IMR-90 (cell line): ENCODE data around the gene ZSWIM3. TPM values are rescaled to one million over a fixed set of nuclear protein-coding genes. Genes with fewer than 3 reads are reported as not detected.

ENCODE experiments used
- ATAC-seq: fragments of 200-7000 bp; cut with Tn5 transposase; 2 replicates; pipeline ENCODE4 v1.9.1; 2020; ENCODE audit warnings: low read depth, mild to moderate bottlenecking, moderate library complexity
- BruUV-seq: library from RNA; stranded (reverse); fragments of 400-500 nt; replicated peaks from 2 replicates; lab custom pipeline; 2021; lab: Mats Ljungman, UMichigan
- CTCF ChIA-PET: fragments of 300-600 bp; formaldehyde crosslinking; extraction: SDS; loops from one replicate; lab custom pipeline; 2021; ENCODE audit warnings: antibody characterized with exemption; lab: Yijun Ruan, JAX
- POLR2A ChIA-PET: fragments of 300-600 bp; sonication (Branson Sonifier 250); formaldehyde crosslinking; loops from one replicate; lab custom pipeline; 2022; ENCODE audit warnings: antibody characterized with exemption; ENCODE audit not compliant: unreplicated experiment; lab: Charles Lee
- DNase-seq: peaks from one replicate; pipeline ENCODE4 v3.0.0; 2013
- H2AFZ ChIP-seq: replicated peaks from 2 replicates; pipeline ENCODE3; 2013; ENCODE audit warnings: low read length, mild to moderate bottlenecking; ENCODE audit not compliant: poor library complexity
- H2AK5ac ChIP-seq: 2 replicates; pipeline ENCODE4 v1.6.1; 2013; ENCODE audit warnings: low read depth, low read length, inconsistent platforms
- H2AK9ac ChIP-seq: replicated peaks from 2 replicates; pipeline ENCODE3; 2013; ENCODE audit warnings: mild to moderate bottlenecking, low read depth, low read length, moderate library complexity; ENCODE audit not compliant: poor library complexity
- H2BK120ac ChIP-seq: 2 replicates; pipeline ENCODE4 v1.6.1; 2013; ENCODE audit warnings: low read depth, low read length, inconsistent platforms
- H2BK15ac ChIP-seq: 3 replicates; pipeline ENCODE4 v1.6.1; 2013; ENCODE audit warnings: low read depth, low read length, inconsistent platforms
- H2BK20ac ChIP-seq: 2 replicates; pipeline ENCODE4 v1.6.1; 2013; ENCODE audit warnings: low read depth, mild to moderate bottlenecking, inconsistent platforms, low read length, moderate library complexity
- H2BK5ac ChIP-seq: 2 replicates; pipeline ENCODE4 v1.6.1; 2013; ENCODE audit warnings: mild to moderate bottlenecking, low read depth, low read length, inconsistent platforms; ENCODE audit not compliant: poor library complexity, severe bottlenecking
- H3K14ac ChIP-seq: replicated peaks from 2 replicates; pipeline ENCODE4 v1.6.1; 2013; ENCODE audit warnings: low read depth, low read length, inconsistent platforms
- H3K18ac ChIP-seq: 2 replicates; pipeline ENCODE4 v1.6.1; 2013; ENCODE audit warnings: low read depth, low read length, control low read depth
- H3K23ac ChIP-seq: 2 replicates; pipeline ENCODE4 v1.6.1; 2013; ENCODE audit warnings: low read depth, low read length, inconsistent platforms
- H3K27ac ChIP-seq: 2 replicates; pipeline ENCODE4 v1.5.1; 2013; ENCODE audit warnings: mild to moderate bottlenecking, control low read depth, low read length; ENCODE audit not compliant: insufficient read depth
- H3K27me3 ChIP-seq: 2 replicates; pipeline ENCODE4 v1.6.1; 2013; ENCODE audit warnings: low read length; ENCODE audit not compliant: control insufficient read depth, insufficient read depth
- H3K36me3 ChIP-seq: 2 replicates; pipeline ENCODE4 v1.6.1; 2013; ENCODE audit warnings: low read length, mixed read lengths; ENCODE audit not compliant: control insufficient read depth, insufficient read depth
- H3K4ac ChIP-seq: 2 replicates; pipeline ENCODE4 v1.6.1; 2013; ENCODE audit warnings: low read depth, low read length, inconsistent platforms
- H3K4me1 ChIP-seq: 2 replicates; pipeline ENCODE4 v1.6.1; 2013; ENCODE audit warnings: low read length, mixed read lengths; ENCODE audit not compliant: control insufficient read depth, insufficient read depth
- H3K4me2 ChIP-seq: 2 replicates; pipeline ENCODE4 v1.6.1; 2013; ENCODE audit warnings: low read depth, mild to moderate bottlenecking, control low read depth, low read length, moderate library complexity
- H3K4me3 ChIP-seq: 2 replicates; pipeline ENCODE4 v1.5.1; 2013; ENCODE audit warnings: low read depth, mild to moderate bottlenecking, control low read depth, low read length, moderate library complexity; ENCODE audit not compliant: insufficient read depth
- H3K56ac ChIP-seq: 2 replicates; pipeline ENCODE4 v1.6.1; 2013; ENCODE audit warnings: low read length, inconsistent platforms; ENCODE audit not compliant: insufficient read depth; ENCODE audit errors: extremely low read depth
- H3K79me1 ChIP-seq, 2 experiments: 2 replicates each; pipeline ENCODE4 v1.6.1; 2013; ENCODE audit warnings: low read length in 2 of 2, inconsistent platforms in 1 of 2, low read depth in 1 of 2
- H3K9ac ChIP-seq: 2 replicates; pipeline ENCODE4 v1.6.1; 2013; ENCODE audit warnings: low read depth, low read length, control low read depth
- H3K9me1 ChIP-seq: 2 replicates; pipeline ENCODE4 v1.6.1; 2013; ENCODE audit warnings: low read length, inconsistent platforms; ENCODE audit not compliant: insufficient read depth
- H3K9me3 ChIP-seq: 2 replicates; pipeline ENCODE4 v1.6.1; 2013; ENCODE audit warnings: low read length; ENCODE audit not compliant: control insufficient read depth, insufficient read depth
- H4K20me1 ChIP-seq: 2 replicates; pipeline ENCODE4 v1.6.1; 2013; ENCODE audit warnings: low read length, inconsistent platforms; ENCODE audit not compliant: insufficient read depth
- H4K5ac ChIP-seq: 2 replicates; pipeline ENCODE4 v1.6.1; 2013; ENCODE audit warnings: mild to moderate bottlenecking, low read depth, low read length, control low read depth
- H4K8ac ChIP-seq, 2 experiments: 2 replicates each; pipeline ENCODE4 v1.6.1; 2013; ENCODE audit warnings: low read depth in 2 of 2, low read length in 2 of 2, control low read depth in 1 of 2, inconsistent platforms in 1 of 2
- H4K91ac ChIP-seq: 2 replicates; pipeline ENCODE4 v1.6.1; 2013; ENCODE audit warnings: low read depth, low read length, inconsistent platforms; ENCODE audit not compliant: insufficient read depth
- BHLHE40 ChIP-seq: fragments of 150-350 bp; IDR thresholded peaks from 2 replicates; pipeline ENCODE4 v1.6.1; 2016; ENCODE audit warnings: mild to moderate bottlenecking, low read depth, low read length
- MXI1 ChIP-seq: IDR thresholded peaks from 2 replicates; pipeline ENCODE4 v1.6.1; 2012; ENCODE audit warnings: low read depth, mild to moderate bottlenecking, low read length, moderate library complexity, borderline replicate concordance
- POLR2A ChIP-seq: IDR thresholded peaks from 2 replicates; pipeline ENCODE4 v1.6.1; 2012; ENCODE audit warnings: mild to moderate bottlenecking, low read depth, low read length
- RAD21 ChIP-seq: IDR thresholded peaks from 2 replicates; pipeline ENCODE4 v1.6.1; 2012; ENCODE audit warnings: low read length, improper control_type of control experiment
- SMC3 ChIP-seq: fragments of 150-350 bp; IDR thresholded peaks from 2 replicates; pipeline ENCODE4 v1.6.1; 2016; ENCODE audit warnings: low read depth, mild to moderate bottlenecking, antibody characterized with exemption, low read length, moderate library complexity
- USF2 ChIP-seq: fragments of 150-350 bp; IDR thresholded peaks from 2 replicates; pipeline ENCODE4 v1.6.1; 2017; ENCODE audit warnings: mild to moderate bottlenecking, antibody characterized with exemption, low read length, low read depth
- WGBS, 2 experiments: methylation state at CpG; one replicate each; pipeline versions ENCODE4 v1.1.5 to v1.1.7; 2013; ENCODE audit warnings: missing lambda C conversion rate in 2 of 2; ENCODE audit not compliant: insufficient read length in 1 of 2; ENCODE audit errors: extremely low coverage in 2 of 2; 5-methylcytosine and 5-hydroxymethylcytosine counted together
- dilution Hi-C: fragments of 300-500 bp; cut with HindIII; formaldehyde crosslinking; loops from one replicate; pipeline ENCODE4 v1.14.3; 2018; ENCODE audit warnings: low sequenced_read_pairs; ENCODE audit not compliant: unreplicated experiment
- in situ Hi-C: fragments of 300-500 bp; cut with MboI; formaldehyde crosslinking; loops from 3 replicates; pipeline ENCODE4 v1.14.3; 2019; ENCODE audit warnings: low sequenced_read_pairs, inconsistent platforms, mixed read lengths
- intact Hi-C: fragments of 100-400 bp; cut with micrococcal nuclease; formaldehyde crosslinking; loops from 2 replicates; pipeline ENCODE4 v1.10.0; 2022
- polyA plus RNA-seq, 3 experiments: library from polyadenylated mRNA; depleted of rRNA; stranded (reverse); fragments of >200 nt; gene quantifications; 2 replicates each; pipeline ENCODE4 v1.2.3, GENCODE V29; 2012; ENCODE audit warnings: low replicate concordance in 1 of 3
- total RNA-seq: library from RNA; depleted of rRNA; stranded (reverse); fragments of >200 nt; gene quantifications from 2 replicates; pipeline ENCODE4 v1.2.3, GENCODE V29; 2012
- TF ChIP-seq, protein P1 (sequence below): conservative IDR thresholded peaks from 2 replicates; pipeline ENCODE4 v1.5.1; 2012; ENCODE audit warnings: mild to moderate bottlenecking, low read depth, low read length, improper control_type of control experiment

ZSWIM3 gene
- total and polyA plus RNA-seq, 2 of the 4 experiments (the other 2 are of a cell fraction), result 3.3 to 8.6 TPM

GRCh38 chr20:45890077-45890984 lies 32.9 kb downstream of the ZSWIM3 start:
- H3K14ac ChIP-seq, result peak overlapping the region; percentile 75
- dilution Hi-C loops (no loop called here), intact Hi-C loops (loop anchor here (2.0 to 5.0 kb wide), 3 partner anchors 44 to 82 kb away; partner anchors contain the start of genes PCIF1 and ZNF335), in situ Hi-C loops (no loop called here)
- peaks cover 29% of the 10 kb centered on the region for H3K36me3 ChIP-seq
- H4K91ac ChIP-seq, result peak overlapping the region; percentile 70
- H3K9ac ChIP-seq, result peak overlapping the region; percentile 65
- 1% methylated on average over 28 of the region's 79 CpGs; no CpG with 5 or more reads in 1 of the 2 experiments for WGBS, 2 experiments
- H2BK15ac ChIP-seq, result no peak overlapping the region; the same call in 2 of the 3 replicates
- H2BK20ac ChIP-seq, result no peak overlapping the region
- peak overlapping the region; percentile 92 for H3K4ac ChIP-seq
- DNase-seq, result peak; percentile 78
- H2AFZ ChIP-seq, result peak overlapping the region; percentile 99
- H2BK5ac ChIP-seq, result peak overlapping the region; percentile 40
- peak overlapping the region; percentile 42 for H3K18ac ChIP-seq
- ChIA-PET POLR2A (interaction anchor here (0.6 to 1.2 kb wide), 4 partner anchors 9 to 34 kb away, joined by 4 to 10 read pairs (median 6); partner anchors contain the start of gene ZSWIM1), CTCF (interaction anchor here (0.6 to 1.7 kb wide), 6 partner anchors 9 to 913 kb away, joined by 3 to 8 read pairs (median 3); partner anchors contain the start of gene ZSWIM1)
- H3K4me3 ChIP-seq, result peak overlapping the region; percentile 74
- no TSS peak for BruUV-seq
- peak overlapping the region; percentile 42; the same call in 1 of the 2 replicates for H3K56ac ChIP-seq
- no peaks in the 10 kb centered on the region for H3K27me3 ChIP-seq
- peak overlapping the region; percentile 61 for H3K27ac ChIP-seq
- H2AK5ac ChIP-seq, result peak overlapping the region; percentile 51; the same call in 1 of the 2 replicates
- peaks cover 14 to 64% of the 10 kb centered on the region in 2 experiments for H3K79me1 ChIP-seq
- no peaks in the 10 kb centered on the region for H3K9me3 ChIP-seq
- H3K4me2 ChIP-seq, result peak overlapping the region; percentile 71
- H4K5ac ChIP-seq, result peak overlapping the region; percentile 29
- H4K8ac ChIP-seq, result peak overlapping the region; percentile 61 to 90
- H3K23ac ChIP-seq, result peak overlapping the region; percentile 45; the same call in 1 of the 2 replicates
- ATAC-seq, result peak; percentile 66
- H2AK9ac ChIP-seq, result peak overlapping the region; percentile 88
- peak overlapping the region; percentile 43; the same call in 1 of the 2 replicates for H2BK120ac ChIP-seq
- H3K9me1 ChIP-seq, result 0 out of 2 replicates have a peak, but pooled peaks cover 2% of the 10 kb centered on the region
- peak; percentile 53 for TF ChIP-seq RAD21
- TF ChIP-seq, protein P1, sequence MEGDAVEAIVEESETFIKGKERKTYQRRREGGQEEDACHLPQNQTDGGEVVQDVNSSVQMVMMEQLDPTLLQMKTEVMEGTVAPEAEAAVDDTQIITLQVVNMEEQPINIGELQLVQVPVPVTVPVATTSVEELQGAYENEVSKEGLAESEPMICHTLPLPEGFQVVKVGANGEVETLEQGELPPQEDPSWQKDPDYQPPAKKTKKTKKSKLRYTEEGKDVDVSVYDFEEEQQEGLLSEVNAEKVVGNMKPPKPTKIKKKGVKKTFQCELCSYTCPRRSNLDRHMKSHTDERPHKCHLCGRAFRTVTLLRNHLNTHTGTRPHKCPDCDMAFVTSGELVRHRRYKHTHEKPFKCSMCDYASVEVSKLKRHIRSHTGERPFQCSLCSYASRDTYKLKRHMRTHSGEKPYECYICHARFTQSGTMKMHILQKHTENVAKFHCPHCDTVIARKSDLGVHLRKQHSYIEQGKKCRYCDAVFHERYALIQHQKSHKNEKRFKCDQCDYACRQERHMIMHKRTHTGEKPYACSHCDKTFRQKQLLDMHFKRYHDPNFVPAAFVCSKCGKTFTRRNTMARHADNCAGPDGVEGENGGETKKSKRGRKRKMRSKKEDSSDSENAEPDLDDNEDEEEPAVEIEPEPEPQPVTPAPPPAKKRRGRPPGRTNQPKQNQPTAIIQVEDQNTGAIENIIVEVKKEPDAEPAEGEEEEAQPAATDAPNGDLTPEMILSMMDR, result peak; percentile 64
- TF ChIP-seq BHLHE40, result no peak
- peak; percentile 78 for TF ChIP-seq MXI1
- peak; percentile 6; the same call in 1 of the 2 replicates for TF ChIP-seq USF2
- no peak; the same call in 1 of the 2 replicates for TF ChIP-seq POLR2A
- peak; percentile 56 for TF ChIP-seq SMC3
- peaks cover 3% of the 10 kb centered on the region; the same call in 1 of the 2 replicates for H3K4me1 ChIP-seq
- 0 out of 2 replicates have a peak, but pooled peaks cover 8% of the 10 kb centered on the region for H4K20me1 ChIP-seq
